Duodenal mucosa (tissue), 2 donors: Measurements from ENCODE around the gene AHSP.
"Not testable (repeated sequence)": the region's sequence is repeated elsewhere in the genome, so short reads cannot be mapped to it uniquely, and the experiment has no call there.

Experiments
- H3K27ac ChIP-seq: one replicate; pipeline ENCODE4 v1.7.0; 2013; ENCODE audit warnings: low read depth, low read length
- H3K27me3 ChIP-seq, 2 donors: one replicate each; pipeline ENCODE4 v1.7.0; 2013; ENCODE audit warnings: low read length in 2 of 2, control low read depth in 1 of 2; ENCODE audit not compliant: insufficient read depth in 2 of 2, control insufficient read depth in 1 of 2
- H3K36me3 ChIP-seq, 2 donors: one replicate each; pipeline ENCODE4 v1.7.0; 2013; ENCODE audit warnings: low read length in 2 of 2, control low read depth in 1 of 2; ENCODE audit not compliant: insufficient read depth in 2 of 2, control insufficient read depth in 1 of 2
- H3K4me1 ChIP-seq, 2 donors: one replicate each; pipeline ENCODE4 v1.7.0; 2013; ENCODE audit warnings: low read length in 2 of 2, control low read depth in 1 of 2; ENCODE audit not compliant: insufficient read depth in 2 of 2, control insufficient read depth in 1 of 2
- H3K4me3 ChIP-seq, 2 donors: one replicate each; pipeline ENCODE4 v1.7.0; 2013; ENCODE audit warnings: low read length in 2 of 2, low read depth in 1 of 2
- H3K9ac ChIP-seq, 2 donors: one replicate each; pipeline ENCODE4 v1.7.0; 2013; ENCODE audit warnings: low read length in 2 of 2, low read depth in 1 of 2
- H3K9me3 ChIP-seq, 2 donors: one replicate each; pipeline ENCODE4 v1.7.0; 2013; ENCODE audit warnings: low read length in 2 of 2, control low read depth in 1 of 2; ENCODE audit not compliant: control insufficient read depth in 1 of 2

AHSP gene

GRCh38 chr16:31527734-31528274 is at the start of gene AHSP:
Gene AHSP (plus strand): TSS chr16:31527900. CDS start chr16:31528140, 240 bp downstream.
- Histone ChIP-seq H3K27ac (no peak within 1 kb of the TSS), H3K9ac (no peak within 1 kb of the TSS), H3K27me3 (peaks cover 27 to 34% of the 10 kb centered on the region in 2 donors), H3K36me3 (no peaks in the 10 kb centered on the region), H3K9me3 (no peaks in the 10 kb centered on the region), H3K4me3 (peak within 1 kb of the TSS in 1 of 2 donors; percentile 16), H3K4me1 (peaks cover 0 to 5% of the 10 kb centered on the region in 2 donors)

DNA sequence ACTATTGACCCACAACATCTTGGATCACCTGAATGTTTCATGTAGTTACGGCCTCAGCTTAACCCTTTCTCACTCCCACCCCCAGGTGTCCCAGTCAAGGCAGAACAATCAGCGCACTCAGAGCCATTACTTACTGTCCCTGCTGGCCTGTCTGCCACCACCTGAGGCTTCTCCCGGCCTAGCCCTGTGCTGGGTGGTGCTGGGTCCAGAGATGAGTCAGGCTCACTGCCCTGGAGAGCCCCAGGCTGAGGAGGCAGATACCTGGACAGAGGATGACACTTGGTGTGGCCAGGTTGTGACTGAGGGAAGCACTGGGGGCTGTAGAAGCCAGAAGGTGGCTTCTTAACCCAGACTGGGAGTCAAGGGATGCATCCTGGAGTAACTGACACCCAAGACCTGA is 48.7 kb upstream of the AHSP start:
- Histone ChIP-seq H3K27ac (no peak overlapping the region), H3K4me1 (peaks cover 18 to 49% of the 10 kb centered on the region in 2 donors), H3K36me3 (peaks cover 0 to 6% of the 10 kb centered on the region in 2 donors), H3K9me3 (no peaks in the 10 kb centered on the region), H3K9ac (no peak overlapping the region), H3K27me3 (no peaks in the 10 kb centered on the region), H3K4me3 (no peak overlapping the region)

DNA sequence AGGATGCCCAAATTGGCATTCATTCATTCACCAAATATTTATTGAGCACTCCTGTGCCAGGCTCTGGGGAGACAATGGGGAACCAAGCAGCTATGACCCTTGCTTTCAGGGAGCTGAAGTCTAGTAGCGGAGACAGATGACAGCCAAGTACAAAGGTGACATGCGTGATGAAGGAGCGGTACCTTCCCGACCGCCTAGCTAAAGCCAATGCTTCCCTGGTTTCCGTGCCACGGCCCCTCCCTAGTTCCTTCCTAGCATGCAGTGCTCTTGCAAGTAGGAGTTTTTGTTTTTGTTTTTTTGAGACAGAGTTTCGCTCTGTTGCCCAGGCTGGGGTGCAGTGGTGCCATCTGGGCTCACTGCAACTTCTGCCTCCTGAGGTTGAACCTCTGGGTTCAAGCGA is 47.9 kb upstream of the AHSP start:
- Histone ChIP-seq H3K27me3 (no peaks in the 10 kb centered on the region), H3K27ac (no peak overlapping the region), H3K9me3 (no peaks in the 10 kb centered on the region), H3K36me3 (peaks cover 0 to 3% of the 10 kb centered on the region in 2 donors), H3K9ac (no peak overlapping the region), H3K4me1 (peaks cover 23 to 46% of the 10 kb centered on the region in 2 donors), H3K4me3 (no peak overlapping the region)

DNA sequence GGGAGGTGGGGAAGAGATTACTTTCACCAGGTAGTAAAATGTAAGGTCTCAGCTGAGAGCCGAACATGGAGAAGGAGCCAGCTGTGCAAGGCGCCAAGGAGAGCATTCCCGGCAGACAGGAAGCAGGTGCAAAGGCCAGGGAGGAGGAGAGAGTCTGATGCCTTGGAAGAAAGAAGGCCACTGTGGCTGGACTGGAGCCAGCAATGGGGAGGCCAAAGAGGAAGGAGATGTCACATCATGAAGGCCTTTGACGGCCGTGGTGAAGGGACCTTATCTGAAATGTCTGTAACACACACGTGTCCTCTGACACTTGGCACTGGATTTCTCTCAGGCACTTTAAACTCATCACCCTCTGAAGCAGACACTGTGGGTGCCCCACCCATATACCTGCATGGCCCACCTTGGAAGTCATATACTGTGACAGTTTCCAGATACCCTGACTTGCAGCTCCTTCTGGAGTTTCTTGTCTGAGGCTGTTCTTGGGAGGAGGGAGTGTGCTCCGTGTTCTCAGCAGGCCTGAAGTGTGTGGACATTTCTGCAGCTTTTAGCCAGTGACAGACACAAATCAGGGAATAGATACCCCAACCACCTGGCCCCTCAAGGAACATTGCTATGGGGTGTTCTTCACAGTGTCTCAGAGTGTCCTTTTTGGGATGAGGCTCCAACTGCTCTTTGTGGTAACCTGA is 46.7 kb upstream of the AHSP start:
- Histone ChIP-seq H3K4me3 (no peak overlapping the region), H3K27ac (no peak overlapping the region), H3K36me3 (no peaks in the 10 kb centered on the region), H3K9me3 (no peaks in the 10 kb centered on the region), H3K9ac (no peak overlapping the region), H3K27me3 (no peaks in the 10 kb centered on the region), H3K4me1 (peaks cover 27 to 38% of the 10 kb centered on the region in 2 donors)

- Histone ChIP-seq H3K9ac (no peak within 1 kb of the TSS), H3K27ac (no peak within 1 kb of the TSS), H3K36me3 (no peaks in the 10 kb centered on the region), H3K4me3 (no peak within 1 kb of the TSS), H3K27me3 (no peaks in the 10 kb centered on the region), H3K9me3 (no peaks in the 10 kb centered on the region), H3K4me1 (peaks cover 23 to 38% of the 10 kb centered on the region in 2 donors)
Observed at GRCh38 chr16:31483081-31483480, 44.6 kb upstream of the AHSP start, which contains the start of gene SLC5A2. Gene SLC5A2 (plus strand): TSS chr16:31483123. CDS start chr16:31483137, 14 bp downstream.

GRCh38 chr16:31484048-31484447 is 43.7 kb upstream of the AHSP start:
- H3K9ac ChIP-seq, H3K36me3 ChIP-seq, H3K4me3 ChIP-seq, H3K9me3 ChIP-seq, H3K27ac ChIP-seq, H3K27me3 ChIP-seq: not testable (repeated sequence)
- H3K4me1 ChIP-seq = peaks cover 27 to 38% of the 10 kb centered on the region in 2 donors

- H3K4me1 ChIP-seq = peaks cover 25 to 32% of the 10 kb centered on the region in 2 donors
- no peaks in the 10 kb centered on the region for H3K36me3 ChIP-seq
- H3K9me3 ChIP-seq = no peaks in the 10 kb centered on the region
- H3K27ac ChIP-seq = no peak overlapping the region
- no peaks in the 10 kb centered on the region for H3K27me3 ChIP-seq
- H3K9ac ChIP-seq = no peak overlapping the region
- no peak overlapping the region for H3K4me3 ChIP-seq
Observed at GRCh38 chr16:31484491-31485171, 43.1 kb upstream of the AHSP start.

- Histone ChIP-seq H3K36me3 (peaks cover 0 to 7% of the 10 kb centered on the region in 2 donors), H3K4me1 (peaks cover 21 to 26% of the 10 kb centered on the region in 2 donors), H3K27me3 (no peaks in the 10 kb centered on the region), H3K4me3 (no peak overlapping the region), H3K27ac (no peak overlapping the region), H3K9ac (no peak overlapping the region), H3K9me3 (no peaks in the 10 kb centered on the region)
Observed at GRCh38 chr16:31485571-31485970, 42.1 kb upstream of the AHSP start.

GRCh38 chr16:31486045-31486444 is 41.7 kb upstream of the AHSP start:
- H3K27ac ChIP-seq = no peak overlapping the region
- H3K4me1 ChIP-seq = peaks cover 17 to 21% of the 10 kb centered on the region in 2 donors
- H3K27me3 ChIP-seq = no peaks in the 10 kb centered on the region
- H3K9ac ChIP-seq = no peak overlapping the region
- H3K4me3 ChIP-seq = no peak overlapping the region
- H3K36me3 ChIP-seq = peaks cover 0 to 10% of the 10 kb centered on the region in 2 donors
- no peaks in the 10 kb centered on the region for H3K9me3 ChIP-seq

- Histone ChIP-seq H3K4me1 (peaks cover 14 to 19% of the 10 kb centered on the region in 2 donors), H3K9me3 (no peaks in the 10 kb centered on the region), H3K9ac (peak overlapping the region; percentile 21 to 43), H3K4me3 (peak overlapping the region; percentile 54 to 77), H3K36me3 (peaks cover 0 to 15% of the 10 kb centered on the region in 2 donors), H3K27ac (no peak overlapping the region), H3K27me3 (no peaks in the 10 kb centered on the region)
Observed at GRCh38 chr16:31487071-31487719, 40.5 kb upstream of the AHSP start.
